HepG2 (cell line): Measurements from ENCODE around the gene TNN. TPM values are rescaled to one million over a fixed set of nuclear protein-coding genes. Genes with fewer than 3 reads are reported as not detected.

Experiments used
- ATAC-seq: fragments of 200-7000 bp; cut with Tn5 transposase; 3 replicates; pipeline ENCODE4 v1.9.1; 2020; ENCODE audit warnings: mild to moderate bottlenecking, moderate library complexity
- BruUV-seq: library from RNA; stranded (reverse); fragments of 400-500 nt; replicated peaks from 2 replicates; lab custom pipeline; 2021; lab: Mats Ljungman, UMichigan
- CTCF ChIA-PET: fragments of 300-600 bp; formaldehyde crosslinking; extraction: SDS; loops from one replicate; lab custom pipeline; 2021; ENCODE audit warnings: low total read pairs, inconsistent platforms, low intra/inter-chr PET ratio; lab: Yijun Ruan, JAX
- POLR2A ChIA-PET: fragments of 350-600 bp; sonication (Branson Sonifier 250); formaldehyde crosslinking; loops from one replicate; lab custom pipeline; 2020; ENCODE audit warnings: antibody characterized with exemption, inconsistent platforms; lab: Yijun Ruan, JAX
- DNase-seq: peaks from one replicate; pipeline ENCODE4 v3.0.0-alpha.2; 2015; ENCODE audit warnings: low spot score
- FAIRE-seq: peaks from 3 replicates; lab custom pipeline; 2011; peaks lifted over from hg19 to GRCh38; lab: Jason Lieb, UNC
- H2AFZ ChIP-seq: one replicate; pipeline ENCODE4 v1.6.1; 2011; ENCODE audit warnings: low read length, inconsistent platforms
- H3K27ac ChIP-seq: fragments of 300-600 bp; 3 replicates; pipeline ENCODE4 v1.8.0; 2011; ENCODE audit warnings: mixed run types, mild to moderate bottlenecking, mixed read lengths, low read length, inconsistent platforms; ENCODE audit not compliant: insufficient read depth; ENCODE audit errors: extremely low read length
- H3K27me3 ChIP-seq, 2 experiments: fragments of 200-600 bp in 1 of 2; 2 replicates in 1 of 2; 3 replicates in 1 of 2; pipeline versions ENCODE4 v1.6.0 to v1.8.0; 2011; ENCODE audit warnings: low read length in 2 of 2, mild to moderate bottlenecking in 2 of 2, moderate library complexity in 2 of 2, inconsistent platforms in 1 of 2; ENCODE audit not compliant: insufficient read depth in 2 of 2, control insufficient read depth in 1 of 2
- H3K36me3 ChIP-seq, 2 experiments: fragments of 200-600 bp in 1 of 2; replicated peaks in 1 of 2; 2 replicates in 1 of 2; 3 replicates in 1 of 2; pipeline versions ENCODE4 v1.5.1 to v1.8.0; 2011; ENCODE audit warnings: low read length in 2 of 2, inconsistent platforms in 1 of 2; ENCODE audit not compliant: insufficient read depth in 2 of 2, control insufficient read depth in 1 of 2
- H3K4me1 ChIP-seq: 2 replicates; pipeline ENCODE4 v1.5.1; 2012; ENCODE audit warnings: low read length, inconsistent platforms; ENCODE audit not compliant: insufficient read depth
- H3K4me2 ChIP-seq: 2 replicates; pipeline ENCODE4 v1.6.0; 2011; ENCODE audit warnings: low read depth, low read length, inconsistent platforms
- H3K4me3 ChIP-seq, 3 experiments: fragments of 200-600 bp in 1 of 3; sonication (generic), shearing (Covaris generic) in 1 of 3; replicated peaks in 1 of 3; 2 replicates each; pipeline ENCODE4 v1.5.1; 2011 to 2016; ENCODE audit warnings: low read length in 3 of 3, inconsistent platforms in 2 of 3, low read depth in 2 of 3, mild to moderate bottlenecking in 2 of 3, control low read depth in 1 of 3, mixed read lengths in 1 of 3; ENCODE audit not compliant: insufficient read depth in 1 of 3
- H3K79me2 ChIP-seq: one replicate; pipeline ENCODE4 v1.6.1; 2011; ENCODE audit warnings: low read length, inconsistent platforms; ENCODE audit not compliant: insufficient read depth
- H3K9ac ChIP-seq: 2 replicates; pipeline ENCODE4 v1.6.0; 2011; ENCODE audit warnings: mild to moderate bottlenecking, low read depth, low read length, inconsistent platforms; ENCODE audit not compliant: insufficient read depth
- H3K9me3 ChIP-seq: 2 replicates; pipeline ENCODE4 v1.5.1; 2012; ENCODE audit warnings: mild to moderate bottlenecking, low read length
- H4K20me1 ChIP-seq: 2 replicates; pipeline ENCODE4 v1.6.0; 2011; ENCODE audit warnings: inconsistent platforms, mild to moderate bottlenecking, low read length, moderate library complexity; ENCODE audit not compliant: insufficient read depth
- ELF4 ChIP-seq: sonication (generic); formaldehyde crosslinking; IDR thresholded peaks from 2 replicates; pipeline ENCODE4 v1.5.0; 2020; ENCODE audit warnings: missing genetic modification reagents, mild to moderate bottlenecking, moderate library complexity, borderline replicate concordance
- HDAC2 ChIP-seq: sonication (generic); formaldehyde crosslinking; IDR thresholded peaks from 2 replicates; pipeline ENCODE4 v1.4.0; 2020; ENCODE audit warnings: missing genetic modification reagents
- HIVEP1 ChIP-seq: sonication (generic); formaldehyde crosslinking; IDR thresholded peaks from 2 replicates; pipeline ENCODE4 v1.4.0; 2020; ENCODE audit warnings: mild to moderate bottlenecking, missing genetic modification reagents
- SOX13 ChIP-seq, 3 experiments: fragments of 450-650 bp in 1 of 3; sonication (generic) in 1 of 3; formaldehyde crosslinking in 1 of 3; IDR thresholded peaks in 2 of 3; conservative IDR thresholded peaks in 1 of 3; 2 replicates each; pipeline versions ENCODE4 v1.5.0 to v1.6.1; 2016 to 2020; ENCODE audit warnings: antibody characterized with exemption in 1 of 3, mild to moderate bottlenecking in 1 of 3, missing compliant biosample characterization in 1 of 3, missing genetic modification reagents in 1 of 3, moderate library complexity in 1 of 3
- ZBTB20 ChIP-seq: sonication (generic); formaldehyde crosslinking; IDR thresholded peaks from 2 replicates; pipeline ENCODE4 v1.8.1; 2023; ENCODE audit warnings: missing genetic modification reagents, low read depth, mild to moderate bottlenecking, borderline replicate concordance
- ZEB1 ChIP-seq: IDR thresholded peaks from 2 replicates; pipeline ENCODE4 v1.6.1; 2012; ENCODE audit warnings: mild to moderate bottlenecking, low read depth, inconsistent platforms; ENCODE audit not compliant: insufficient replicate concordance
- ZNF225 ChIP-seq: sonication (generic); formaldehyde crosslinking; IDR thresholded peaks from 2 replicates; pipeline ENCODE4 v1.4.0; 2020; ENCODE audit warnings: mild to moderate bottlenecking, missing genetic modification reagents
- ZNF30 ChIP-seq: sonication (generic); formaldehyde crosslinking; IDR thresholded peaks from 2 replicates; pipeline ENCODE4 v1.5.0; 2020; ENCODE audit warnings: mild to moderate bottlenecking, missing genetic modification reagents
- ZNF644 ChIP-seq: IDR thresholded peaks from 2 replicates; pipeline ENCODE4 v1.6.1; 2016; ENCODE audit warnings: low read depth
- ZNF7 ChIP-seq: IDR thresholded peaks from 2 replicates; pipeline ENCODE4 v1.6.1; 2016; ENCODE audit warnings: missing biosample characterization, missing genetic modification reagents
- ZNF792 ChIP-seq: IDR thresholded peaks from 2 replicates; pipeline ENCODE4 v1.6.1; 2016
- WGBS: methylation state at CpG from one replicate; pipeline ENCODE4 v1.1.6; 2017; ENCODE audit warnings: low lambda C conversion rate; 5-methylcytosine and 5-hydroxymethylcytosine counted together
- in situ Hi-C: cut with HindIII; loops from 2 replicates; pipeline ENCODE4 v1.10.0; 2017; ENCODE audit warnings: low pct_unique_long_range_greater_than_20kb; ENCODE audit not compliant: extremely low pct_ligation_motif_present
- intact Hi-C: fragments of 100-400 bp; cut with micrococcal nuclease; formaldehyde crosslinking; loops from one replicate; pipeline ENCODE4 v1.10.0; 2022; ENCODE audit not compliant: unreplicated experiment
- polyA plus RNA-seq, 8 experiments: library from polyadenylated mRNA; depleted of rRNA in 3 of 8; stranded (reverse) in 7 of 8; unstranded in 1 of 8; fragments of >200 nt; fragmentation: Illumina TruSeq in 4 of 8; extraction: Trizol in 4 of 8; gene quantifications; 2 replicates each; pipeline versions ENCODE4 v1.2.1 to v1.2.3, GENCODE V29; 2011 to 2016; ENCODE audit warnings: low read depth in 4 of 8, missing spikeins in 1 of 8, mixed read lengths in 1 of 8; ENCODE audit not compliant: insufficient read depth in 1 of 8
- total RNA-seq, 5 experiments: library from RNA; depleted of rRNA; stranded (reverse); fragments of >200 nt; fragmentation: Illumina TruSeq; extraction: Trizol; gene quantifications; 2 replicates each; pipeline ENCODE4 v1.2.3, GENCODE V29; 2016; ENCODE audit warnings: low read depth in 1 of 5
- TF ChIP-seq, protein P1 (sequence below): sonication (generic); formaldehyde crosslinking; IDR thresholded peaks from 2 replicates; pipeline ENCODE4; 2020; ENCODE audit warnings: missing genetic modification reagents, mild to moderate bottlenecking, borderline replicate concordance
- TF ChIP-seq, protein P2 (sequence below), 2 experiments: IDR thresholded peaks; 2 replicates each; pipeline ENCODE4 v1.6.1; 2011 to 2012; ENCODE audit warnings: low read length in 2 of 2, borderline replicate concordance in 1 of 2, low read depth in 1 of 2, mild to moderate bottlenecking in 1 of 2, moderate library complexity in 1 of 2
- TF ChIP-seq, protein P3 (sequence below): sonication (generic); formaldehyde crosslinking; IDR thresholded peaks from 2 replicates; pipeline ENCODE4 v1.5.1; 2020; ENCODE audit warnings: missing genetic modification reagents, mild to moderate bottlenecking, borderline replicate concordance

Gene TNN
- total and polyA plus RNA-seq, 2 of the 13 experiments (the other 11 are each of a cell fraction or from before 2014, with no cell fraction given), result not detected

DNA sequence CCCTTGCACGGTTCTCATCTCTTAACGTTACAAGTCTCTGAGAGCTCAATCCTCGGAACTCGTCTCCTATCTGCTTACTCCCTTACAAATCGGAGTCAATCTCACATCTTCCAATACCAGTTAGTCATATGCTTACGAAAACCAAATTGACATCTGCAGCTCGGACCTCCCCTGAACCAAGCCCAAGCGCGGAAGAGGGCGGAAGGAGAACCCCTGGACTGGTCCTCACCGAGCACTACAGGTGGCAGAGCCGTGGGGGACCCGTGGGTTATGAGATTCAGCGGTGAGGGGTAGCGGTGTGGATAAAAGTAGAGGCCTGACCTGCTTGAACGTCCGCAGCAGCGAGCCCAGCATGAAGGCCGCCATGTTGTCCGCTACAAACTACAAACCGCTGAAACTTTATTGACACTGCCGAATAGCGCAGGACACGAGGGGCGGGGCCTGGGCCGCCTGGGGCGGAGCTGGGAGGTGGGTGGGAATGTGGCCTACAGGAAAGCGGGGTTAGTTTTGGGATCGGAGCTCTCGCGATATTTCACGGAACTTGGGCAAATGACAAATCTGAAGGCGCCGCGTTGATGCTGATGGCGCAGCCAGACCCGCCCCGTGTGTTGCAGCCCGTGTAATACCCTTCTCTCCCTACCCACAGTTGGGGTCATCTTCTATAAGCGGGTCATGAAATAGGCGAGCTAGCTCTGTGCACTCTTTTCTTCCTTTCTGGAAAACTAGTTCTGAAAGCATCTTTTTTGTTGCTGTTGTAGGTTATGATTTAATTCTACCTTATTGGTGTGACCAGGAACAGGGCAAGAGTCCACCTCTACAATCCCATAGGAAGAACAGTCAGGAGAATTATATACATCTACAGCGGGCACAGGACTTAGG, 44.4 kb upstream of the TNN start, which contains the start of gene MRPS14:
TSS of gene MRPS14 (minus strand) at position 383 of the 879 bp plus-strand sequence. CDS start at position 366, 17 bp downstream.
- Histone ChIP-seq H3K79me2 (peaks cover 25% of the 10 kb centered on the region), H4K20me1 (0 out of 2 replicates have a peak, but pooled peaks cover 5% of the 10 kb centered on the region), H3K9ac (peak within 1 kb of the TSS; percentile 98), H2AFZ (peak within 1 kb of the TSS; percentile 94), H3K36me3 (peaks cover under 1 to 2% of the 10 kb centered on the region in 2 experiments; a peak in 2 of 5 replicates), H3K4me1 (peaks cover 19% of the 10 kb centered on the region), H3K4me3 (peak within 1 kb of the TSS; percentile 94 to 99 (median 99)), H3K27me3 (no peaks in the 10 kb centered on the region; a peak in 1 of 5 replicates), H3K27ac (peak within 1 kb of the TSS; percentile 90), H3K9me3 (no peaks in the 10 kb centered on the region), H3K4me2 (peak within 1 kb of the TSS; percentile 88)
- BruUV-seq, result TSS peak; percentile 68
- DNase-seq, result peak; percentile 96
- under 1% methylated on average over 28 of the region's 42 CpGs for WGBS
- peak; percentile 97 for ATAC-seq
- POLR2A ChIA-PET, result interaction anchor here (0.7 to 3.9 kb wide), 11 partner anchors 9 to 1155 kb away, joined by 3 to 124 read pairs (median 5); partner anchors contain the start of genes CACYBP, GAS5 and ZBTB37
- intact Hi-C loops, result no loop called here
- in situ Hi-C loops, result loop anchor here (10.0 kb wide), 1 partner anchor 302 kb away; no protein-coding TSS in a partner anchor
- CTCF ChIA-PET, result no interaction called here
- FAIRE-seq, result peak; percentile 96
- TF ChIP-seq ZNF792 (CRISPR knock-in tag), result peak; percentile 64; the same call in 1 of the 2 replicates
- peak; percentile 33; the same call in 1 of the 2 replicates for TF ChIP-seq ZNF7 (CRISPR knock-in tag)
- TF ChIP-seq ZNF644, result 0 out of 2 replicates have a peak, but pooled peaks have one; percentile 50
- no peak for TF ChIP-seq ZNF30 (CRISPR knock-in tag)
- no peak for TF ChIP-seq ZEB1
- peak; percentile 67; the same call in 1 of the 2 replicates for TF ChIP-seq HDAC2 (CRISPR knock-in tag)
- TF ChIP-seq, protein P1, sequence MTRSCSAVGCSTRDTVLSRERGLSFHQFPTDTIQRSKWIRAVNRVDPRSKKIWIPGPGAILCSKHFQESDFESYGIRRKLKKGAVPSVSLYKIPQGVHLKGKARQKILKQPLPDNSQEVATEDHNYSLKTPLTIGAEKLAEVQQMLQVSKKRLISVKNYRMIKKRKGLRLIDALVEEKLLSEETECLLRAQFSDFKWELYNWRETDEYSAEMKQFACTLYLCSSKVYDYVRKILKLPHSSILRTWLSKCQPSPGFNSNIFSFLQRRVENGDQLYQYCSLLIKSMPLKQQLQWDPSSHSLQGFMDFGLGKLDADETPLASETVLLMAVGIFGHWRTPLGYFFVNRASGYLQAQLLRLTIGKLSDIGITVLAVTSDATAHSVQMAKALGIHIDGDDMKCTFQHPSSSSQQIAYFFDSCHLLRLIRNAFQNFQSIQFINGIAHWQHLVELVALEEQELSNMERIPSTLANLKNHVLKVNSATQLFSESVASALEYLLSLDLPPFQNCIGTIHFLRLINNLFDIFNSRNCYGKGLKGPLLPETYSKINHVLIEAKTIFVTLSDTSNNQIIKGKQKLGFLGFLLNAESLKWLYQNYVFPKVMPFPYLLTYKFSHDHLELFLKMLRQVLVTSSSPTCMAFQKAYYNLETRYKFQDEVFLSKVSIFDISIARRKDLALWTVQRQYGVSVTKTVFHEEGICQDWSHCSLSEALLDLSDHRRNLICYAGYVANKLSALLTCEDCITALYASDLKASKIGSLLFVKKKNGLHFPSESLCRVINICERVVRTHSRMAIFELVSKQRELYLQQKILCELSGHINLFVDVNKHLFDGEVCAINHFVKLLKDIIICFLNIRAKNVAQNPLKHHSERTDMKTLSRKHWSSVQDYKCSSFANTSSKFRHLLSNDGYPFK (CRISPR knock-in tag), result peak; percentile 96; the same call in 1 of the 2 replicates
- TF ChIP-seq, protein P2, sequence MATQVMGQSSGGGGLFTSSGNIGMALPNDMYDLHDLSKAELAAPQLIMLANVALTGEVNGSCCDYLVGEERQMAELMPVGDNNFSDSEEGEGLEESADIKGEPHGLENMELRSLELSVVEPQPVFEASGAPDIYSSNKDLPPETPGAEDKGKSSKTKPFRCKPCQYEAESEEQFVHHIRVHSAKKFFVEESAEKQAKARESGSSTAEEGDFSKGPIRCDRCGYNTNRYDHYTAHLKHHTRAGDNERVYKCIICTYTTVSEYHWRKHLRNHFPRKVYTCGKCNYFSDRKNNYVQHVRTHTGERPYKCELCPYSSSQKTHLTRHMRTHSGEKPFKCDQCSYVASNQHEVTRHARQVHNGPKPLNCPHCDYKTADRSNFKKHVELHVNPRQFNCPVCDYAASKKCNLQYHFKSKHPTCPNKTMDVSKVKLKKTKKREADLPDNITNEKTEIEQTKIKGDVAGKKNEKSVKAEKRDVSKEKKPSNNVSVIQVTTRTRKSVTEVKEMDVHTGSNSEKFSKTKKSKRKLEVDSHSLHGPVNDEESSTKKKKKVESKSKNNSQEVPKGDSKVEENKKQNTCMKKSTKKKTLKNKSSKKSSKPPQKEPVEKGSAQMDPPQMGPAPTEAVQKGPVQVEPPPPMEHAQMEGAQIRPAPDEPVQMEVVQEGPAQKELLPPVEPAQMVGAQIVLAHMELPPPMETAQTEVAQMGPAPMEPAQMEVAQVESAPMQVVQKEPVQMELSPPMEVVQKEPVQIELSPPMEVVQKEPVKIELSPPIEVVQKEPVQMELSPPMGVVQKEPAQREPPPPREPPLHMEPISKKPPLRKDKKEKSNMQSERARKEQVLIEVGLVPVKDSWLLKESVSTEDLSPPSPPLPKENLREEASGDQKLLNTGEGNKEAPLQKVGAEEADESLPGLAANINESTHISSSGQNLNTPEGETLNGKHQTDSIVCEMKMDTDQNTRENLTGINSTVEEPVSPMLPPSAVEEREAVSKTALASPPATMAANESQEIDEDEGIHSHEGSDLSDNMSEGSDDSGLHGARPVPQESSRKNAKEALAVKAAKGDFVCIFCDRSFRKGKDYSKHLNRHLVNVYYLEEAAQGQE (IDR thresholded peaks at IDR 0.05; ENCODE audit: borderline replicate concordance in 1 of 2, low read depth in 1 of 2, low read length in 2 of 2), result peak in 1 of 2 experiments; percentile 46; a peak in 1 of 4 replicates
- TF ChIP-seq, protein P3, sequence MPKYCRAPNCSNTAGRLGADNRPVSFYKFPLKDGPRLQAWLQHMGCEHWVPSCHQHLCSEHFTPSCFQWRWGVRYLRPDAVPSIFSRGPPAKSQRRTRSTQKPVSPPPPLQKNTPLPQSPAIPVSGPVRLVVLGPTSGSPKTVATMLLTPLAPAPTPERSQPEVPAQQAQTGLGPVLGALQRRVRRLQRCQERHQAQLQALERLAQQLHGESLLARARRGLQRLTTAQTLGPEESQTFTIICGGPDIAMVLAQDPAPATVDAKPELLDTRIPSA (CRISPR knock-in tag), result no peak
- TF ChIP-seq ELF4 (CRISPR knock-in tag), result peak; percentile 73; the same call in 1 of the 2 replicates
- no peak for TF ChIP-seq SOX13 (IDR thresholded peaks at IDR 0.05)
- TF ChIP-seq SOX13 (CRISPR knock-in tag; conservative IDR thresholded peaks at IDR 0.05 in 1 of 2, IDR thresholded peaks at IDR 0.05 in 1 of 2), result peak in 1 of 2 experiments; percentile 50; a peak in 1 of 4 replicates
- no peak for TF ChIP-seq ZNF225 (CRISPR knock-in tag)
- no peak for TF ChIP-seq HIVEP1 (CRISPR knock-in tag)
- no peak for TF ChIP-seq ZBTB20 (CRISPR knock-in tag)
